Karpas-422 (cell line): ENCODE data around the gene CST8. TPM values are rescaled to one million over a fixed set of nuclear protein-coding genes. Genes with fewer than 3 reads are reported as not detected.
"Not testable (repeated sequence)": the region's sequence is repeated elsewhere in the genome, so short reads cannot be mapped to it uniquely, and the experiment has no call there.

ENCODE experiments used
- DNase-seq: peaks from one replicate; pipeline ENCODE4 v3.0.0-alpha.2; 2015
- H2AFZ ChIP-seq: fragments of 200-600 bp; sonication (generic); 2 replicates; pipeline ENCODE4 v1.6.1; 2014; ENCODE audit warnings: antibody characterized with exemption, low read length, mixed read lengths
- H3K27ac ChIP-seq: fragments of 200-600 bp; sonication (generic); 2 replicates; pipeline ENCODE4 v1.5.1; 2014; ENCODE audit warnings: mild to moderate bottlenecking, low read length, moderate library complexity
- H3K27me3 ChIP-seq: fragments of 200-600 bp; sonication (generic); 2 replicates; pipeline ENCODE4 v1.6.1; 2014; ENCODE audit warnings: low read length, mixed read lengths
- H3K36me3 ChIP-seq: fragments of 200-600 bp; sonication (generic); 2 replicates; pipeline ENCODE4 v1.6.1; 2014; ENCODE audit warnings: low read length, mixed read lengths; ENCODE audit not compliant: insufficient read depth
- H3K4me1 ChIP-seq: fragments of 200-600 bp; sonication (generic); 2 replicates; pipeline ENCODE4 v1.6.1; 2014; ENCODE audit warnings: mild to moderate bottlenecking, low read length, mixed read lengths
- H3K4me2 ChIP-seq: fragments of 200-600 bp; sonication (generic); 2 replicates; pipeline ENCODE4 v1.6.1; 2014; ENCODE audit warnings: low read length, low read depth, mild to moderate bottlenecking; ENCODE audit not compliant: poor library complexity, severe bottlenecking
- H3K4me3 ChIP-seq: fragments of 200-600 bp; sonication (generic); 2 replicates; pipeline ENCODE4 v1.5.1; 2014; ENCODE audit warnings: mild to moderate bottlenecking, antibody characterized with exemption, low read length, mixed read lengths
- H3K79me2 ChIP-seq: fragments of 200-600 bp; sonication (generic); 2 replicates; pipeline ENCODE4 v1.6.1; 2014; ENCODE audit warnings: mild to moderate bottlenecking, low read length, mixed read lengths
- H3K9ac ChIP-seq: fragments of 200-600 bp; sonication (generic); 2 replicates; pipeline ENCODE4 v1.6.0; 2014; ENCODE audit warnings: low read length
- H3K9me2 ChIP-seq: fragments of 200-600 bp; sonication (generic), shearing (Covaris generic); replicated peaks from 2 replicates; pipeline ENCODE4 v1.6.0; 2014; ENCODE audit warnings: mild to moderate bottlenecking, low read length, moderate library complexity; ENCODE audit not compliant: insufficient read depth
- H3K9me3 ChIP-seq: fragments of 300-700, 200-600 bp; sonication (generic); 2 replicates; pipeline ENCODE4 v1.6.1; 2014; ENCODE audit warnings: low read length, mixed read lengths
- H4K20me1 ChIP-seq: fragments of 200-600 bp; sonication (generic); 2 replicates; pipeline ENCODE4 v1.6.1; 2014; ENCODE audit warnings: mild to moderate bottlenecking, antibody characterized with exemption, low read length, low read depth; ENCODE audit not compliant: insufficient read depth
- total RNA-seq: library from RNA; depleted of rRNA; stranded (reverse); fragments of >200 nt; shearing (Covaris generic); gene quantifications from 2 replicates; pipeline ENCODE4 v1.2.3, GENCODE V29; 2014; ENCODE audit warnings: low replicate concordance

Gene CST8
- total RNA-seq, 1 experiment from 2014 or later = not detected

GRCh38 chr20:23459461-23460150 lies 31.3 kb upstream of the CST8 start:
- H3K9me3 ChIP-seq = no peaks in the 10 kb centered on the region
- H3K9me2 ChIP-seq = no peaks in the 10 kb centered on the region
- H4K20me1 ChIP-seq = no peaks in the 10 kb centered on the region
- H3K36me3 ChIP-seq = no peaks in the 10 kb centered on the region
- no peak overlapping the region for H2AFZ ChIP-seq
- no peaks in the 10 kb centered on the region for H3K4me1 ChIP-seq
- H3K4me2 ChIP-seq = no peak overlapping the region
- H3K27ac ChIP-seq = no peak overlapping the region
- DNase-seq = no peak
- H3K27me3 ChIP-seq = no peaks in the 10 kb centered on the region
- H3K4me3 ChIP-seq = no peak overlapping the region
- H3K9ac ChIP-seq = no peak overlapping the region
- no peaks in the 10 kb centered on the region for H3K79me2 ChIP-seq

GRCh38 chr20:23461180-23461579 lies 29.7 kb upstream of the CST8 start:
- H3K4me2 ChIP-seq = no peak overlapping the region
- H3K36me3 ChIP-seq = no peaks in the 10 kb centered on the region
- no peaks in the 10 kb centered on the region for H3K4me1 ChIP-seq

GRCh38 chr20:23466961-23467360 lies 24.0 kb upstream of the CST8 start:
- not testable (repeated sequence) for H3K4me1 ChIP-seq, H3K9me3 ChIP-seq, H4K20me1 ChIP-seq, H3K79me2 ChIP-seq, H3K36me3 ChIP-seq, H3K27ac ChIP-seq, H3K9me2 ChIP-seq, H3K4me2 ChIP-seq, H3K9ac ChIP-seq, H2AFZ ChIP-seq, DNase-seq, H3K4me3 ChIP-seq, H3K27me3 ChIP-seq

More at GRCh38 chr20:23461180-23461579, 29.7 kb upstream of the CST8 start:
- DNase-seq = no peak
- H3K4me3 ChIP-seq = no peak overlapping the region
- H3K27ac ChIP-seq = no peak overlapping the region
- no peaks in the 10 kb centered on the region for H4K20me1 ChIP-seq
- H3K9ac ChIP-seq = no peak overlapping the region
- no peaks in the 10 kb centered on the region for H3K79me2 ChIP-seq
- H3K9me3 ChIP-seq = no peaks in the 10 kb centered on the region
- no peaks in the 10 kb centered on the region for H3K27me3 ChIP-seq
- H3K9me2 ChIP-seq = no peaks in the 10 kb centered on the region
- H2AFZ ChIP-seq = no peak overlapping the region

GRCh38 chr20:23472306-23472705 lies 18.6 kb upstream of the CST8 start:
- H3K9me2 ChIP-seq, H3K4me2 ChIP-seq: not testable (repeated sequence)

GRCh38 chr20:23473293-23473692 lies 17.6 kb upstream of the CST8 start:
- not testable (repeated sequence) for H3K27me3 ChIP-seq, H3K4me1 ChIP-seq, H3K9me2 ChIP-seq, H4K20me1 ChIP-seq, H3K36me3 ChIP-seq, H3K27ac ChIP-seq, H3K9ac ChIP-seq, H3K79me2 ChIP-seq, H3K4me3 ChIP-seq, DNase-seq, H3K4me2 ChIP-seq, H2AFZ ChIP-seq, H3K9me3 ChIP-seq

More at GRCh38 chr20:23472306-23472705, 18.6 kb upstream of the CST8 start:
- not testable (repeated sequence) for H3K27me3 ChIP-seq, H3K36me3 ChIP-seq, H2AFZ ChIP-seq, DNase-seq, H3K9me3 ChIP-seq, H3K4me3 ChIP-seq, H3K27ac ChIP-seq, H3K79me2 ChIP-seq, H3K4me1 ChIP-seq, H4K20me1 ChIP-seq, H3K9ac ChIP-seq

GRCh38 chr20:23475395-23475794 lies 15.5 kb upstream of the CST8 start:
- H3K4me1 ChIP-seq = no peaks in the 10 kb centered on the region
- no peaks in the 10 kb centered on the region for H3K27me3 ChIP-seq
- no peaks in the 10 kb centered on the region for H3K9me3 ChIP-seq
- H4K20me1 ChIP-seq = no peaks in the 10 kb centered on the region
- no peaks in the 10 kb centered on the region for H3K36me3 ChIP-seq
- H3K4me3 ChIP-seq = no peak overlapping the region
- no peaks in the 10 kb centered on the region for H3K79me2 ChIP-seq
- no peak for DNase-seq
- H3K9ac ChIP-seq = no peak overlapping the region
- no peak overlapping the region for H3K27ac ChIP-seq
- no peak overlapping the region for H2AFZ ChIP-seq
- H3K4me2 ChIP-seq = no peak overlapping the region
- H3K9me2 ChIP-seq = no peaks in the 10 kb centered on the region

- Histone ChIP-seq H2AFZ (no peak overlapping the region), H3K4me3 (no peak overlapping the region), H3K9me2 (no peaks in the 10 kb centered on the region), H3K4me1 (no peaks in the 10 kb centered on the region), H3K9me3 (no peaks in the 10 kb centered on the region), H3K27me3 (no peaks in the 10 kb centered on the region), H3K27ac (no peak overlapping the region), H4K20me1 (no peaks in the 10 kb centered on the region), H3K79me2 (no peaks in the 10 kb centered on the region), H3K36me3 (no peaks in the 10 kb centered on the region), H3K9ac (no peak overlapping the region), H3K4me2 (no peak overlapping the region)
- DNase-seq = no peak
Observed at GRCh38 chr20:23476015-23476754, 14.7 kb upstream of the CST8 start.

- Histone ChIP-seq H2AFZ (no peak overlapping the region), H3K4me2 (no peak overlapping the region), H3K27ac (no peak overlapping the region), H3K9ac (no peak overlapping the region), H3K79me2 (no peaks in the 10 kb centered on the region), H3K4me1 (no peaks in the 10 kb centered on the region), H3K36me3 (no peaks in the 10 kb centered on the region), H3K9me2 (no peaks in the 10 kb centered on the region), H3K27me3 (no peaks in the 10 kb centered on the region), H3K9me3 (no peaks in the 10 kb centered on the region), H3K4me3 (no peak overlapping the region), H4K20me1 (no peaks in the 10 kb centered on the region)
- DNase-seq = no peak
Observed at GRCh38 chr20:23477223-23477622, 13.7 kb upstream of the CST8 start.
